K562 (cell line): Measurements from ENCODE around the gene CLCN6. TPM values are rescaled to one million over a fixed set of nuclear protein-coding genes. Genes with fewer than 3 reads are reported as not detected.

Source experiments
- ATAC-seq: fragments of 200-7000 bp; cut with Tn5 transposase; 3 replicates; pipeline ENCODE4 v1.9.1; 2020; ENCODE audit warnings: moderate library complexity
- BruUV-seq: library from RNA; stranded (reverse); fragments of 400-500 nt; replicated peaks from 2 replicates; lab custom pipeline; 2021; lab: Mats Ljungman, UMichigan
- CTCF ChIA-PET: fragments of 300-600 bp; formaldehyde crosslinking; extraction: SDS; loops from one replicate; lab custom pipeline; 2021; ENCODE audit warnings: low intra/inter-chr PET ratio; lab: Yijun Ruan, JAX
- POLR2A ChIA-PET: fragments of 300-600, 350-650 bp; sonication (Branson Sonifier 250); formaldehyde crosslinking; extraction: SDS; loops from one replicate; lab custom pipeline; 2021; ENCODE audit warnings: antibody characterized with exemption, inconsistent platforms; lab: Yijun Ruan, JAX
- DNase-seq, 4 experiments: peaks; one replicate each; pipeline versions ENCODE4 v3.0.0 to v3.0.0-alpha.2; 2011 to 2018; ENCODE audit warnings: low spot score in 3 of 4, mixed read lengths in 3 of 4; ENCODE audit errors: extremely low read depth in 1 of 4
- FAIRE-seq: peaks from 2 replicates; lab custom pipeline; 2011; peaks lifted over from hg19 to GRCh38; lab: Jason Lieb, UNC
- H2AFZ ChIP-seq: 2 replicates; pipeline ENCODE4 v1.6.0; 2011; ENCODE audit warnings: low read depth, low read length, control low read depth, inconsistent platforms
- H3K27ac ChIP-seq: fragments of 200-600 bp; 3 replicates; pipeline ENCODE4 v1.8.0; 2011; ENCODE audit warnings: low read depth, mild to moderate bottlenecking, control low read depth, inconsistent platforms, low read length, moderate library complexity, mixed read lengths; ENCODE audit errors: extremely low read depth
- H3K27me3 ChIP-seq, 2 experiments: fragments of 300-600 bp in 1 of 2; 2 replicates in 1 of 2; 3 replicates in 1 of 2; pipeline versions ENCODE4 v1.6.0 to v1.8.0; 2011; ENCODE audit warnings: inconsistent platforms in 2 of 2, low read length in 2 of 2, mild to moderate bottlenecking in 1 of 2, mixed read lengths in 1 of 2, moderate library complexity in 1 of 2; ENCODE audit not compliant: control insufficient read depth in 2 of 2, insufficient read depth in 2 of 2
- H3K36me3 ChIP-seq: fragments of 300-600 bp; 3 replicates; pipeline ENCODE4 v1.8.0; 2011; ENCODE audit warnings: mild to moderate bottlenecking, low read length, inconsistent platforms; ENCODE audit not compliant: control insufficient read depth, insufficient read depth
- H3K4me1 ChIP-seq, 2 experiments: fragments of 200-600 bp in 1 of 2; replicated peaks in 1 of 2; 2 replicates in 1 of 2; 3 replicates in 1 of 2; pipeline versions ENCODE4 v1.5.1 to v1.8.0; 2011; ENCODE audit warnings: inconsistent platforms in 2 of 2, low read length in 2 of 2, mild to moderate bottlenecking in 1 of 2, mixed read lengths in 1 of 2, moderate library complexity in 1 of 2; ENCODE audit not compliant: control insufficient read depth in 2 of 2, insufficient read depth in 2 of 2
- H3K4me2 ChIP-seq: 2 replicates; pipeline ENCODE4 v1.6.1; 2011; ENCODE audit warnings: low read length, control low read depth, inconsistent platforms, mixed read lengths; ENCODE audit not compliant: insufficient read depth
- H3K4me3 ChIP-seq: fragments of 200-600 bp; sonication (generic), shearing (Covaris generic); 2 replicates; pipeline ENCODE4 v1.5.1; 2016; ENCODE audit warnings: control low read depth, inconsistent platforms
- H3K79me2 ChIP-seq: fragments of 200-600 bp; 3 replicates; pipeline ENCODE4 v1.8.0; 2011; ENCODE audit warnings: low read length, inconsistent platforms; ENCODE audit not compliant: control insufficient read depth, insufficient read depth
- H3K9ac ChIP-seq, 2 experiments: 2 replicates each; pipeline versions ENCODE4 v1.6.0 to v1.6.1; 2011; ENCODE audit warnings: low read depth in 2 of 2, low read length in 2 of 2, control low read depth in 1 of 2, inconsistent platforms in 1 of 2, mild to moderate bottlenecking in 1 of 2, mixed read lengths in 1 of 2; ENCODE audit not compliant: insufficient read depth in 1 of 2
- H3K9me1 ChIP-seq: one replicate; pipeline ENCODE4 v1.6.0; 2011; ENCODE audit warnings: inconsistent platforms, mild to moderate bottlenecking, low read length, moderate library complexity; ENCODE audit not compliant: control insufficient read depth, insufficient read depth
- H3K9me3 ChIP-seq: replicated peaks from 2 replicates; pipeline ENCODE4 v1.5.1; 2011; ENCODE audit warnings: low read depth, low read length, inconsistent platforms; ENCODE audit not compliant: control insufficient read depth, insufficient read depth
- H4K20me1 ChIP-seq: replicated peaks from 2 replicates; pipeline ENCODE4 v1.6.1; 2011; ENCODE audit warnings: low read length, inconsistent platforms, mixed read lengths; ENCODE audit not compliant: control insufficient read depth, insufficient read depth
- ARID4B ChIP-seq: sonication (generic); formaldehyde crosslinking; IDR thresholded peaks from 2 replicates; pipeline ENCODE4 v1.8.0; 2022; ENCODE audit warnings: mild to moderate bottlenecking, missing genetic modification reagents
- ARNT ChIP-seq, 2 experiments: fragments of 450-650 bp; IDR thresholded peaks; 2 replicates each; pipeline ENCODE4 v1.6.1; 2016; ENCODE audit warnings: mild to moderate bottlenecking in 1 of 2
- C11orf30 ChIP-seq: fragments of 450-650 bp; IDR thresholded peaks from 2 replicates; pipeline ENCODE4 v1.6.1; 2016; ENCODE audit warnings: low read depth, mild to moderate bottlenecking
- ELF2 ChIP-seq: fragments of 250-450 bp; sonication (Bioruptor Pico); IDR thresholded peaks from 2 replicates; pipeline ENCODE4 v1.5.0; 2021; ENCODE audit warnings: mild to moderate bottlenecking
- ETS1 ChIP-seq: conservative IDR thresholded peaks from 2 replicates; pipeline ENCODE4 v1.6.1; 2011; ENCODE audit warnings: low read depth, mild to moderate bottlenecking, low read length; ENCODE audit not compliant: control insufficient read depth
- ETV6 ChIP-seq, 3 experiments: fragments of 150-350 bp in 1 of 3; sonication (generic) in 1 of 3; formaldehyde crosslinking in 1 of 3; IDR thresholded peaks; 2 replicates each; pipeline versions ENCODE4 v1.6.1 to v1.8.0; 2014 to 2022; ENCODE audit warnings: borderline replicate concordance in 2 of 3, low read depth in 2 of 3, antibody characterized with exemption in 1 of 3, low read length in 1 of 3, mild to moderate bottlenecking in 1 of 3, missing genetic modification reagents in 1 of 3
- HMBOX1 ChIP-seq: sonication (generic); IDR thresholded peaks from 2 replicates; pipeline ENCODE4 v1.6.1; 2016
- NR2C2 ChIP-seq, 2 experiments: fragments of 200-800 bp in 1 of 2; sonication (Bioruptor generic) in 1 of 2; sonication (generic) in 1 of 2; formaldehyde crosslinking in 1 of 2; IDR thresholded peaks; 2 replicates each; pipeline versions ENCODE4 v1.6.1 to v1.8.0; 2016 to 2022; ENCODE audit warnings: mild to moderate bottlenecking in 1 of 2, missing compliant biosample characterization in 1 of 2, missing genetic modification characterization in 1 of 2, missing genetic modification reagents in 1 of 2
- ZNF395 ChIP-seq: fragments of 200-800 bp; sonication (Bioruptor generic); IDR thresholded peaks from 2 replicates; pipeline ENCODE4 v1.6.1; 2017; ENCODE audit warnings: missing genetic modification characterization, missing compliant biosample characterization
- ZNF655 ChIP-seq: fragments of 250-450 bp; sonication (Bioruptor Pico); IDR thresholded peaks from 2 replicates; pipeline ENCODE4 v1.5.0; 2021
- WGBS: fragments of 100-300 bp; shearing (Covaris generic); methylation state at CpG from one replicate; pipeline ENCODE4 v1.1.6; 2016; ENCODE audit warnings: low coverage, mixed read lengths; ENCODE audit not compliant: insufficient coverage; ENCODE audit errors: missing lambda C conversion rate; 5-methylcytosine and 5-hydroxymethylcytosine counted together
- in situ Hi-C: fragments of 300-500 bp; cut with MboI; formaldehyde crosslinking; loops from 4 replicates; pipeline ENCODE4 v1.15.0; 2018; ENCODE audit warnings: inconsistent platforms, mixed read lengths
- intact Hi-C: fragments of 100-400 bp; cut with micrococcal nuclease; formaldehyde crosslinking; loops from 2 replicates; pipeline ENCODE4 v1.14.2; 2022
- polyA plus RNA-seq, 8 experiments: library from polyadenylated mRNA; depleted of rRNA in 4 of 8; stranded (reverse) in 5 of 8; unstranded in 3 of 8; fragments of >200 nt; fragmentation: Nextera tagmentation in 2 of 8; fragmentation: Illumina TruSeq in 1 of 8; extraction: Ambion mirVana in 2 of 8; extraction: Trizol in 1 of 8; gene quantifications; 2 replicates each; pipeline versions ENCODE4 v1.2.1 to v1.2.3, GENCODE V29; 2011 to 2014; ENCODE audit warnings: inconsistent platforms in 1 of 8, missing spikeins in 1 of 8
- total RNA-seq, 7 experiments: library from RNA; depleted of rRNA in 6 of 7; stranded (reverse); fragments of >200 nt in 6 of 7; fragmentation: Illumina TruSeq in 2 of 7; extraction: Trizol in 2 of 7; gene quantifications; 2 replicates each; pipeline versions ENCODE4 v1.2.1 to v1.2.3, GENCODE V29; 2011 to 2021; ENCODE audit warnings: low replicate concordance in 1 of 7

The CLCN6 gene
- total and polyA plus RNA-seq, 9 of the 15 experiments (the other 6 are each of a cell fraction or from before 2014, with no cell fraction given): 2.0 to 21.8 (median 13.6) TPM

- Histone ChIP-seq H3K9me1 (no peaks in the 10 kb centered on the region), H3K27ac (peak overlapping the region; percentile 80; the same call in 2 of the 3 replicates), H4K20me1 (no peaks in the 10 kb centered on the region), H3K79me2 (peaks cover 9% of the 10 kb centered on the region; the same call in 2 of the 3 replicates), H3K9me3 (no peaks in the 10 kb centered on the region), H3K4me2 (peak overlapping the region; percentile 20; the same call in 1 of the 2 replicates), H2AFZ (no peak overlapping the region), H3K4me3 (no peak overlapping the region), H3K4me1 (peaks cover 72 to 89% of the 10 kb centered on the region in 2 experiments), H3K9ac (peak overlapping the region in 1 of 2 experiments; percentile 74; a peak in 2 of 4 replicates), H3K36me3 (peaks cover 54% of the 10 kb centered on the region), H3K27me3 (no peaks in the 10 kb centered on the region)
- DNase-seq (peak in 1 of 4 experiments; percentile 15), FAIRE-seq (no peak), ATAC-seq (peak; percentile 18)
- intact Hi-C loops (no loop called here), in situ Hi-C loops (no loop called here)
- BruUV-seq: no TSS peak
- ChIA-PET POLR2A (interaction anchor here (0.6 to 7.6 kb wide), 16 partner anchors 8 to 1748 kb away, joined by 3 to 115 read pairs (median 6); partner anchors contain the start of genes C1orf167, CLCN6 and MTHFR), CTCF (no interaction called here)
- 75% methylated on average over 14 of the region's 14 CpGs for WGBS
- TF ChIP-seq ETV6 (IDR thresholded peaks at IDR 0.05; ENCODE audit: borderline replicate concordance in 1 of 2, low read depth in 2 of 2, low read length in 1 of 2): no peak
- no peak for TF ChIP-seq ETV6 (CRISPR knock-in tag; IDR thresholded peaks at IDR 0.05; ENCODE audit: borderline replicate concordance)
- no peak for TF ChIP-seq ZNF395 (CRISPR knock-in tag)
- TF ChIP-seq NR2C2 (CRISPR knock-in tag; IDR thresholded peaks at IDR 0.05): no peak
- no peak for TF ChIP-seq NR2C2 (tag; IDR thresholded peaks at IDR 0.05)
- no peak for TF ChIP-seq C11orf30
- TF ChIP-seq HMBOX1: no peak
- TF ChIP-seq ETS1: no peak
- TF ChIP-seq ARID4B: no peak
- no peak for TF ChIP-seq ARNT (IDR thresholded peaks at IDR 0.05)
- no peak for TF ChIP-seq ZNF655 (CRISPR knock-in tag)
- no peak for TF ChIP-seq ELF2 (CRISPR knock-in tag)
Measured at GRCh38 chr1:11787804-11788436, 18.1 kb upstream of the CLCN6 start.
